ENCODE measurements around the gene ACSS1. TPM values are rescaled to one million over a fixed set of nuclear protein-coding genes. Genes with fewer than 3 reads are reported as not detected.

ACSS1 gene
- polyA plus RNA-seq, 1 experiment = 1.1 TPM

- TF ChIP-seq CTCF (IDR thresholded peaks at IDR 0.05; ENCODE audit: low read depth, low read length) = no peak
- Histone ChIP-seq H3K27ac (ENCODE audit: low read depth, low read length) (no peak overlapping the region), H3K27me3 (ENCODE audit: control insufficient read depth, insufficient read depth, low read length) (peaks cover 22% of the 10 kb centered on the region), H3K4me3 (ENCODE audit: low read depth, low read length) (no peak overlapping the region), H3K9me3 (ENCODE audit: control insufficient read depth, insufficient read depth, low read length) (no peaks in the 10 kb centered on the region)
- ChIA-PET CTCF (interaction anchor here (0.7 kb wide), 1 partner anchor 97 kb away, joined by 3 read pairs; no protein-coding TSS in a partner anchor), POLR2A (no interaction called here)
- DNase-seq (ENCODE audit: low read depth, low spot score) = no peak
Observed at GRCh38 chr20:25090492-25091429, 32.8 kb upstream of the ACSS1 start.

GRCh38 chr20:25089662-25090061 lies 31.7 kb upstream of the ACSS1 start:
- DNase-seq (ENCODE audit: low read depth, low spot score) = no peak
- CTCF ChIA-PET = interaction anchor here (0.7 kb wide), 1 partner anchor 96 kb away, joined by 3 read pairs; no protein-coding TSS in a partner anchor
- POLR2A ChIA-PET = no interaction called here
- no peak overlapping the region for H3K4me3 ChIP-seq (ENCODE audit: low read depth, low read length)
- TF ChIP-seq CTCF (IDR thresholded peaks at IDR 0.05; ENCODE audit: low read depth, low read length) = no peak
- peaks cover 3% of the 10 kb centered on the region; the same call in 1 of the 2 replicates for H3K9me3 ChIP-seq (ENCODE audit: control insufficient read depth, insufficient read depth, low read length)
- H3K27ac ChIP-seq (ENCODE audit: low read depth, low read length) = no peak overlapping the region
- peaks cover 31% of the 10 kb centered on the region for H3K27me3 ChIP-seq (ENCODE audit: control insufficient read depth, insufficient read depth, low read length)

GRCh38 chr20:25089096-25089495 lies 31.2 kb upstream of the ACSS1 start:
- H3K27me3 ChIP-seq (ENCODE audit: control insufficient read depth, insufficient read depth, low read length) = peaks cover 36% of the 10 kb centered on the region
- POLR2A ChIA-PET = no interaction called here
- no peak overlapping the region for H3K4me3 ChIP-seq (ENCODE audit: low read depth, low read length)
- H3K9me3 ChIP-seq (ENCODE audit: control insufficient read depth, insufficient read depth, low read length) = peaks cover 9% of the 10 kb centered on the region; the same call in 1 of the 2 replicates
- H3K27ac ChIP-seq (ENCODE audit: low read depth, low read length) = no peak overlapping the region
- TF ChIP-seq CTCF (IDR thresholded peaks at IDR 0.05; ENCODE audit: low read depth, low read length) = no peak
- DNase-seq (ENCODE audit: low read depth, low spot score) = no peak
- CTCF ChIA-PET = no interaction called here

- CTCF ChIA-PET = no interaction called here
- no peak for TF ChIP-seq CTCF (IDR thresholded peaks at IDR 0.05; ENCODE audit: low read depth, low read length)
- Histone ChIP-seq H3K9me3 (ENCODE audit: control insufficient read depth, insufficient read depth, low read length) (peaks cover 10% of the 10 kb centered on the region; the same call in 1 of the 2 replicates), H3K27ac (ENCODE audit: low read depth, low read length) (no peak overlapping the region), H3K4me3 (ENCODE audit: low read depth, low read length) (no peak overlapping the region), H3K27me3 (ENCODE audit: control insufficient read depth, insufficient read depth, low read length) (peaks cover 45% of the 10 kb centered on the region)
- POLR2A ChIA-PET = no interaction called here
- no peak for DNase-seq (ENCODE audit: low read depth, low spot score)
Observed at GRCh38 chr20:25088267-25088666, 30.3 kb upstream of the ACSS1 start.

Measured in AG04450 (cell line).